Activated CD8-positive, alpha-beta T cell treated with anti-CD3 and anti-CD28 coated beads for 36 hours (primary cell): ENCODE measurements around the gene MYO18A. TPM values are rescaled to one million over a fixed set of nuclear protein-coding genes. Genes with fewer than 3 reads are reported as not detected.

Source experiments
- ATAC-seq: fragments of 200-7000 bp; cut with Tn5 transposase; one replicate; pipeline ENCODE4 v1.10.0; 2021; ENCODE audit warnings: mild to moderate bottlenecking, moderate library complexity
- CTCF ChIA-PET: fragments of 350-600 bp; sonication (Branson Sonifier 250); formaldehyde crosslinking; loops from one replicate; lab custom pipeline; 2021; ENCODE audit warnings: antibody characterized with exemption; lab: Charles Lee
- POLR2A ChIA-PET: fragments of 350-600 bp; sonication (Branson Sonifier 250); formaldehyde crosslinking; loops from one replicate; lab custom pipeline; 2021; ENCODE audit warnings: antibody characterized with exemption; lab: Charles Lee
- DNase-seq: peaks from one replicate; pipeline ENCODE4 v3.0.0-alpha.2; 2020
- H3K27ac Mint-ChIP-seq: one replicate; pipeline ENCODE4 v1.8.0; 2021; ENCODE audit warnings: mild to moderate bottlenecking, mixed read lengths
- H3K27me3 Mint-ChIP-seq: one replicate; pipeline ENCODE4 v1.8.0; 2021; ENCODE audit warnings: mixed read lengths
- H3K36me3 Mint-ChIP-seq: one replicate; pipeline ENCODE4 v1.8.0; 2021; ENCODE audit warnings: low read depth, mixed read lengths
- H3K4me1 Mint-ChIP-seq: one replicate; pipeline ENCODE4 v1.8.0; 2021; ENCODE audit warnings: low read depth, mixed read lengths
- H3K4me3 Mint-ChIP-seq: one replicate; pipeline ENCODE4 v1.8.0; 2021; ENCODE audit warnings: mild to moderate bottlenecking, moderate library complexity, mixed read lengths
- H3K9me3 Mint-ChIP-seq: one replicate; pipeline ENCODE4 v1.8.0; 2021; ENCODE audit warnings: mixed read lengths
- CTCF ChIP-seq: fragments of 200-600 bp; IDR thresholded peaks from one replicate; pipeline ENCODE4 v1.8.0; 2022; ENCODE audit warnings: antibody characterized with exemption, mild to moderate bottlenecking
- intact Hi-C: fragments of 100-400 bp; cut with micrococcal nuclease; formaldehyde crosslinking; loops from one replicate; pipeline ENCODE4 v1.10.0; 2022
- total RNA-seq, 2 experiments: library from RNA; stranded (reverse); gene quantifications; one replicate each; pipeline ENCODE4 v1.2.3, GENCODE V29; 2021

MYO18A gene
- total RNA-seq, 2 experiments from 2014 or later: 27.5 to 29.4 TPM

GRCh38 chr17:29127840-29128239 lies 52.4 kb downstream of the MYO18A start:
- POLR2A ChIA-PET: interaction anchor here (1.4 to 2.5 kb wide), 3 partner anchors 11 to 50 kb away, joined by 5 to 18 read pairs (median 7); no protein-coding TSS in a partner anchor
- Mint-ChIP-seq H3K4me1 (peaks cover 23% of the 10 kb centered on the region), H3K9me3 (no peaks in the 10 kb centered on the region), H3K4me3 (no peak overlapping the region), H3K36me3 (no peaks in the 10 kb centered on the region), H3K27ac (no peak overlapping the region), H3K27me3 (no peaks in the 10 kb centered on the region)
- intact Hi-C loops: no loop called here
- ATAC-seq (no peak), DNase-seq (no peak)
- no peak for TF ChIP-seq CTCF
- CTCF ChIA-PET: interaction anchor here (0.9 to 27.4 kb wide), 5 partner anchors 9 to 162 kb away, joined by 3 to 609 read pairs (median 6); no protein-coding TSS in a partner anchor

GRCh38 chr17:29126268-29126930 lies 53.8 kb downstream of the MYO18A start:
- H3K9me3 Mint-ChIP-seq: no peaks in the 10 kb centered on the region
- no peak overlapping the region for H3K4me3 Mint-ChIP-seq
- ChIA-PET CTCF (interaction anchor here (2.9 to 27.4 kb wide), 3 partner anchors 8 to 55 kb away, joined by 38 to 609 read pairs (median 609); partner anchors contain the start of gene MYO18A), POLR2A (interaction anchor here (0.7 kb wide), 1 partner anchor 296 kb away, joined by 3 read pairs; no protein-coding TSS in a partner anchor)
- no peak for DNase-seq
- TF ChIP-seq CTCF: no peak
- no peak overlapping the region for H3K27ac Mint-ChIP-seq
- H3K4me1 Mint-ChIP-seq: peaks cover 10% of the 10 kb centered on the region
- H3K36me3 Mint-ChIP-seq: no peaks in the 10 kb centered on the region
- no peaks in the 10 kb centered on the region for H3K27me3 Mint-ChIP-seq
- ATAC-seq: no peak
- intact Hi-C loops: no loop called here

GRCh38 chr17:29125651-29126050 lies 54.5 kb downstream of the MYO18A start:
- H3K36me3 Mint-ChIP-seq: no peaks in the 10 kb centered on the region
- H3K9me3 Mint-ChIP-seq: no peaks in the 10 kb centered on the region
- ChIA-PET POLR2A (interaction anchor here (0.7 kb wide), 1 partner anchor 296 kb away, joined by 3 read pairs; no protein-coding TSS in a partner anchor), CTCF (interaction anchor here (2.2 to 27.4 kb wide), 5 partner anchors 7 to 161 kb away, joined by 22 to 609 read pairs (median 38); partner anchors contain the start of gene MYO18A)
- intact Hi-C loops: no loop called here
- TF ChIP-seq CTCF: no peak
- H3K27me3 Mint-ChIP-seq: no peaks in the 10 kb centered on the region
- H3K4me3 Mint-ChIP-seq: no peak overlapping the region
- DNase-seq: no peak
- H3K27ac Mint-ChIP-seq: no peak overlapping the region
- peaks cover 2% of the 10 kb centered on the region for H3K4me1 Mint-ChIP-seq
- ATAC-seq: no peak

GRCh38 chr17:29124925-29125273 lies 55.3 kb downstream of the MYO18A start:
- H3K4me1 Mint-ChIP-seq: no peaks in the 10 kb centered on the region
- intact Hi-C loops: no loop called here
- no peaks in the 10 kb centered on the region for H3K36me3 Mint-ChIP-seq
- H3K4me3 Mint-ChIP-seq: no peak overlapping the region
- TF ChIP-seq CTCF: no peak
- CTCF ChIA-PET: interaction anchor here (0.6 to 27.4 kb wide), 26 partner anchors 6 to 245 kb away, joined by 3 to 609 read pairs (median 6); partner anchors contain the start of gene MYO18A
- H3K27ac Mint-ChIP-seq: no peak overlapping the region
- POLR2A ChIA-PET: interaction anchor here (0.7 to 1.6 kb wide), 4 partner anchors 8 to 15 kb away, joined by 3 to 8 read pairs (median 4); no protein-coding TSS in a partner anchor
- H3K27me3 Mint-ChIP-seq: no peaks in the 10 kb centered on the region
- no peak for DNase-seq
- H3K9me3 Mint-ChIP-seq: no peaks in the 10 kb centered on the region
- ATAC-seq: no peak
